Parathyroid adenoma (tissue), 2 donors: ENCODE measurements around the gene CNOT2.

Experiments
- H2AFZ ChIP-seq: fragments of 300-600 bp; sonication (generic); one replicate; pipeline ENCODE4 v1.7.0; 2017; ENCODE audit warnings: antibody characterized with exemption, mild to moderate bottlenecking
- H3K27ac ChIP-seq: fragments of 300-600 bp; sonication (generic); one replicate; pipeline ENCODE4 v1.7.0; 2017
- H3K27me3 ChIP-seq: fragments of 300-600 bp; sonication (generic); one replicate; pipeline ENCODE4 v1.7.0; 2017; ENCODE audit warnings: low read length; ENCODE audit not compliant: control insufficient read depth, insufficient read depth
- H3K36me3 ChIP-seq: fragments of 300-600 bp; sonication (generic); one replicate; pipeline ENCODE4 v1.7.0; 2017; ENCODE audit warnings: low read length; ENCODE audit not compliant: control insufficient read depth, insufficient read depth
- H3K4me1 ChIP-seq: fragments of 300-600 bp; sonication (generic); one replicate; pipeline ENCODE4 v1.7.0; 2017; ENCODE audit warnings: control low read depth
- H3K4me2 ChIP-seq: fragments of 300-600 bp; sonication (generic); one replicate; pipeline ENCODE4 v1.7.0; 2017; ENCODE audit warnings: low read length
- H3K4me3 ChIP-seq: fragments of 300-600 bp; sonication (generic); one replicate; pipeline ENCODE4 v1.7.0; 2017; ENCODE audit warnings: low read depth, low read length
- H3K79me2 ChIP-seq: fragments of 300-600 bp; sonication (generic); one replicate; pipeline ENCODE4 v1.7.0; 2017; ENCODE audit warnings: control low read depth
- H3K9ac ChIP-seq: fragments of 300-600 bp; sonication (generic); one replicate; pipeline ENCODE4 v1.7.0; 2017; ENCODE audit warnings: mild to moderate bottlenecking
- H3K9me3 ChIP-seq: fragments of 300-600 bp; sonication (generic); one replicate; pipeline ENCODE4 v1.7.0; 2017; ENCODE audit warnings: low read length; ENCODE audit not compliant: control insufficient read depth
- CTCF ChIP-seq: fragments of 300-600 bp; sonication (generic); IDR thresholded peaks from one replicate; pipeline ENCODE4 v1.7.0; 2017; ENCODE audit warnings: antibody characterized with exemption, mild to moderate bottlenecking
- donor health status: primary hyperparathyroidism.

Gene CNOT2

GRCh38 chr12:70213707-70214106, 29.5 kb upstream of the CNOT2 start:
- H3K9ac ChIP-seq = no peak overlapping the region
- no peak overlapping the region for H3K4me2 ChIP-seq
- H3K9me3 ChIP-seq = no peaks in the 10 kb centered on the region
- no peaks in the 10 kb centered on the region for H3K4me1 ChIP-seq
- H3K4me3 ChIP-seq = no peak overlapping the region
- TF ChIP-seq CTCF = no peak
- peaks cover 4% of the 10 kb centered on the region for H3K36me3 ChIP-seq
- H3K27me3 ChIP-seq = no peaks in the 10 kb centered on the region
- H3K79me2 ChIP-seq = no peaks in the 10 kb centered on the region
- H2AFZ ChIP-seq = no peak overlapping the region
- no peak overlapping the region for H3K27ac ChIP-seq

- Histone ChIP-seq H3K27ac (no peak overlapping the region), H3K9me3 (no peaks in the 10 kb centered on the region), H3K4me2 (no peak overlapping the region), H3K36me3 (peaks cover 4% of the 10 kb centered on the region), H3K4me3 (no peak overlapping the region), H3K79me2 (no peaks in the 10 kb centered on the region), H3K9ac (no peak overlapping the region), H2AFZ (no peak overlapping the region), H3K4me1 (no peaks in the 10 kb centered on the region), H3K27me3 (no peaks in the 10 kb centered on the region)
- TF ChIP-seq CTCF = no peak
Measured at GRCh38 chr12:70214972-70215617, 28.1 kb upstream of the CNOT2 start.

GRCh38 chr12:70217416-70217815, 25.8 kb upstream of the CNOT2 start:
- no peak overlapping the region for H3K4me2 ChIP-seq
- peaks cover 4% of the 10 kb centered on the region for H3K36me3 ChIP-seq
- no peaks in the 10 kb centered on the region for H3K9me3 ChIP-seq
- no peak overlapping the region for H3K27ac ChIP-seq
- H3K4me1 ChIP-seq = no peaks in the 10 kb centered on the region
- H3K27me3 ChIP-seq = no peaks in the 10 kb centered on the region
- H3K79me2 ChIP-seq = no peaks in the 10 kb centered on the region
- no peak overlapping the region for H2AFZ ChIP-seq
- TF ChIP-seq CTCF = no peak
- H3K9ac ChIP-seq = no peak overlapping the region
- H3K4me3 ChIP-seq = no peak overlapping the region

- no peak overlapping the region for H3K9ac ChIP-seq
- no peaks in the 10 kb centered on the region for H3K27me3 ChIP-seq
- H3K79me2 ChIP-seq = no peaks in the 10 kb centered on the region
- H3K9me3 ChIP-seq = no peaks in the 10 kb centered on the region
- no peak for TF ChIP-seq CTCF
- H2AFZ ChIP-seq = no peak overlapping the region
- H3K4me1 ChIP-seq = no peaks in the 10 kb centered on the region
- H3K4me2 ChIP-seq = no peak overlapping the region
- no peak overlapping the region for H3K27ac ChIP-seq
- no peak overlapping the region for H3K4me3 ChIP-seq
- no peaks in the 10 kb centered on the region for H3K36me3 ChIP-seq
Measured at GRCh38 chr12:70221626-70222025, 21.6 kb upstream of the CNOT2 start.

- H3K79me2 ChIP-seq = no peaks in the 10 kb centered on the region
- H3K36me3 ChIP-seq = no peaks in the 10 kb centered on the region
- no peak overlapping the region for H3K4me3 ChIP-seq
- no peaks in the 10 kb centered on the region for H3K27me3 ChIP-seq
- H3K4me1 ChIP-seq = no peaks in the 10 kb centered on the region
- H3K9me3 ChIP-seq = no peaks in the 10 kb centered on the region
- no peak overlapping the region for H2AFZ ChIP-seq
- no peak overlapping the region for H3K4me2 ChIP-seq
- H3K9ac ChIP-seq = no peak overlapping the region
- no peak overlapping the region for H3K27ac ChIP-seq
- TF ChIP-seq CTCF = no peak
Measured at GRCh38 chr12:70227911-70228310, 15.3 kb upstream of the CNOT2 start.
